Left colon (tissue), 2 donors: ENCODE measurements around the gene EPHB1. TPM values are rescaled to one million over a fixed set of nuclear protein-coding genes. Genes with fewer than 3 reads are reported as not detected.
"Not testable (repeated sequence)": the region's sequence is repeated elsewhere in the genome, so short reads cannot be mapped to it uniquely, and the experiment has no call there.

Experiments used
- ATAC-seq: fragments of 200-7000 bp; cut with Tn5 transposase; one replicate; pipeline ENCODE4 v1.9.1; 2020; ENCODE audit warnings: mild to moderate bottlenecking, moderate library complexity
- DNase-seq, 2 donors: peaks; one replicate each; pipeline ENCODE4 v3.0.0-alpha.2; 2020
- intact Hi-C, 2 donors: fragments of 100-400 bp; cut with DNase I in 1 of 2; cut with micrococcal nuclease in 1 of 2; formaldehyde crosslinking; loops; one replicate each; pipeline versions ENCODE4 v1.11.2 to v1.14.0; 2022; cut with DNase I, micrococcal nuclease
- total RNA-seq, 2 donors: library from RNA; stranded (reverse); fragmentation: NEBNext Ultra II Directional; extraction: Animal tissue kit (Norgen Biotek cat#: 25700); gene quantifications; one replicate each; pipeline ENCODE4 v1.2.1, GENCODE V29; 2021
- donor health status: DM: no; HTN: no; CAD: no.
- donor health status: DM: yes; HTN: yes; CAD: no.

Gene EPHB1
- total RNA-seq, 2 donors from 2014 or later = 0.31 to 1.1 TPM

DNA sequence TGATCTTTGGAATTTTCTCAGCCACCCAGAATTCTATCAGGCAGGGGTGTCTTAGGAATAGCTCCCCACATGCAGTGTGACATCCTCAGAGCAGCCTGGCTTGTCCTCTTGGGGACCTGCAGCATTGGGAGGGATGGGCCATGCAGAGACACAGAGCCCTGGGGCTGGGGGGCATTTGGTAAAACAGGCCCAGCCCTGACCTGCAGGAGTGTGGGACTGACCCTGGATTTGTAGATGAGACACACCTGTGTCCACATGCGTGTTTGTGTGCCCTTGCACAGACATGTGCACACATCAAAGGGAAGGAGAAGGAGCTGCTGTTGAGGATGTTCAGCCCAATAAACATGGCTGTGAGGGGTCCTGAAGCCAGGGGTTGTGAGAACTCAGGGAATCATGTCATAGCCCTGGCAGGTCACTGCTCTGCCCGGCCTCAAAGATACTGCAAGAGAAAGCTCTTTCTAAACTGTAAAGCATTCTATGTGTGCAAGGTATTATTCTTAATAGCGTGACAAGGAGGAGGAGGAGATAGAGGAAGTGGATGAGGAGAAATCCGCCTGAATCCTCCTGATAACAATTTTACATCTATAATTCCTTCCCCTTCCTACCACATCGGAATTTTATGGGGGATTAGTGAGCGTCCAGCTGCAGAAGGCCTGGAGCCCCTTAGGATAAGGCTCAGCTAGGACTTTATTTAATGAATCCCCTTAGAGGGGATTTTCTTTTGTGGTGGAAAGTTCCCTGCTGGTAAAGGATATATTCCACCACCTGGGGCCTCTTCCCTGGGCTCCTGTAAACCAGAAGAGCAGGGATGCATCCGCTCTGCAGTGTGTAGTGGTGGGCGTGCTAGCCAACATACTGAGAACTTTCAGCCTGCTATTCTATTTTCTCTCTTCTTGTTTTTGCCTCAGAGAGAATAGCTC is 245.5 kb downstream of the EPHB1 start:
- intact Hi-C loops = no loop called here
- DNase-seq = no peak

GRCh38 chr3:135041601-135042000 is 246.5 kb downstream of the EPHB1 start:
- intact Hi-C loops = no loop called here
- DNase-seq (no peak), ATAC-seq (no peak)

More for the DNA sequence above, 245.5 kb downstream of the EPHB1 start:
- no peak for ATAC-seq

DNA sequence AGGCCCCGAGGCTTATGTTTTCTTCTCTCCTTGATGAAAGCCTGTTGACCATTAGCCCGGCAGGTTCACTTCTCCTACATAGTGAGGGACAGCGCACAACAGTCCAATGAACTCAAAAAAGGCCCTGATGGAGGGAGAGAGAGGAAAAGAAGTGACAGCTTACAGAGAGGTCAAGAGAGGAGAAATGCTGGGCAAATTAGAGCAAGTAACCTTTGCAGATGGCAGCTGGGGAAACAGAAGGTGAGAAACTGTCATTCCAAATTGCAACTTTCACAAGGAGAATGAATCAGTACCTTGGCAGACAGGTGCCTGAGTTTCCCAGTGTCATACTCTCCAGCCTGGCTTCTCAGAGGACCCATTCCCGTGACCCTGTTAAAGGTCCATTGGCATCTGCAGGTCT is 252.0 kb downstream of the EPHB1 start:
- no peak for ATAC-seq
- intact Hi-C loops = no loop called here
- no peak for DNase-seq

DNA sequence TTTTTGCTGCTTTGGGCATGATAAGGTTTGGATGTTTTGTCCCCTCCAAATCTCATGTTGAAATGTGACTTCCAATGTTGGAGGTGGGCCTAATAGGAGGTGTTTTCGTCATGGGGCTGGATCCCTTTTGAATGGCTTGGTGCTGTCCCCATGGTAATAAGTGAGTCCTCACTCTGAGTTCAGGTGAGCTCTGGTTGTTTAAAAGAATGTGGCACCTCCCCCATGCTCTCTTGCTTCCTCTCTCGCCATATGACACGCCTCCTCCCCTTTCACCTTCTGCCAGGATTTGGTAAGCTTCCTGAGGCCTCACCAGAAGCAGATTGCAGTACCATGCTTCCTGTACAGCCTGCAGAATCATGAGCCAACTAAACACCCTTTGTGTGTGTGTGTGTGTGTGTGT is 255.5 kb downstream of the EPHB1 start:
- ATAC-seq (no peak), DNase-seq (no peak)

GRCh38 chr3:135051409-135051973 is 256.4 kb downstream of the EPHB1 start:
- DNase-seq (no peak), ATAC-seq (no peak)
- intact Hi-C loops = no loop called here

More for the DNA sequence above, 255.5 kb downstream of the EPHB1 start:
- intact Hi-C loops = no loop called here

DNA sequence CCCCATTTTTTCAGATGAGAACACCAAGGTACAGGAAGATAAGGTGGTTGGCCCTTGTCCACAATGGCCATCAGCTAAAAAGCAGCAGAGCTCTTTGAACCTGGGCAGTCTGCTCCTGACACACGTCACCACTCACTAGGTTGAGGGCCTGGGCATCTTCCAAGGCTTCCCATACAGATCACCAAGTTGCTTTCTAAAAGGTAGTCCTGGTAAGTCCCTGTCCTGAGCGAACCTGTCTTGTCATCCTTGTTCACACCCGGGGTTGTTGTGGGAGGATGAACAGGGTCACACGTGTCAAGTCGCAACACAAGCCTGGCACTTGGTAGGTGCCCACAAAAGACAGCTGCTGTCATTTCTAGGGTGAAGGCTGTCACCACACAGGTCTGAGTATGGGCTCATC is 260.4 kb downstream of the EPHB1 start:
- ATAC-seq = no peak

DNA sequence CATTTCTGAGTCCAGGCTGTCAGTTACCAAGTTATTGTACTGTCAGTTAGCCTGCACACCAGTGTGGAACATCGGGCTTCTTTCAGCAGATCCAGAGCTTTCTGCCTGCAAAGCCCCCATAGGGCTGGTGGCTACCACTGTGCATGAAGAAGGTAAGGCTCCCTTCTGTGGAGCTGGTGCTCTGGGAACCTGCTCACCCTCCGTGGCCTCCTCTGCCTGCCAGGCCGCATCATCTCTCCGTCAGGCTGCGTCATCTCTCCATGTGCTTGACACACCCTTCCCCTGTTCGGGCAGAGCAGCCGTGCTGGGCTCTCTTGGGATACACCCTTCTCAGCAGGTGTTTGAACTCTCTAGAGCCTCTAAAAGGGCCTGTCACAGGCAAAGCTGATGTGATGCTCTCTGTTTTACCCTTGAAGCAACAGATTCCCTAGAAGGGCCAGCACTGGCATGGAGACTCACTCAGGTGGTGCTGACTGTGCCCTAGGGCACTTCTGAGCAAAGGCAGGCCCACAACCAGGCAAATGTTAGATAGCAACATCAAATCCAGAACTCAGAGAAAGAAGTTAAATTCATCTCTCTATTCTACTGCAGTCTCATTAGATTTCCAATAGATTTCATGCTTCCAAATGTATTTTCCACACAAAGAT is 261.1 kb downstream of the EPHB1 start:
- DNase-seq (no peak), ATAC-seq (no peak)
- intact Hi-C loops = no loop called here

More for the DNA sequence above, 260.4 kb downstream of the EPHB1 start:
- no peak for DNase-seq
- intact Hi-C loops = no loop called here

- intact Hi-C loops = no loop called here
- no peak for DNase-seq
- no peak for ATAC-seq
These were observed 261.8 kb downstream of the EPHB1 start for GRCh38 chr3:135056733-135057310.

DNA sequence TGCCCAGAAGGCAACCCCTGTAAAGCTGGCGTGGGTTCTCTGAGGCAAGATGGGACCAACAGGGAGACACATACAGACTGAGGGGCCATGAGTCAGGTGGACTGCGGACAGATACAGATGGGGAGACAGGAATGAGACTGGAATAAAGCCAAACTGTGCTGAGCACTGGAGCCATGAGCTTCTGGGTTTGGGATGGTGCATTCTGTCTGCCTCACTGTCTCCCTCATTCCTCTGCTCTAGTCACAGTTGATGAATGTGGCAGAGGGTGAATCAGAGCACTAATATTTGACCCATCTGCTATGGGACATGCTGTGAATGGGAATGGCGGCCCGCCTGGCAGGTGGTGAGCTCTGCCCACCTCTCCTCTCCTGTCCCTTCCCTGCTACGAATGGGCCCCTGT is 262.9 kb downstream of the EPHB1 start:
- ATAC-seq (no peak), DNase-seq (no peak)
- intact Hi-C loops = no loop called here

DNA sequence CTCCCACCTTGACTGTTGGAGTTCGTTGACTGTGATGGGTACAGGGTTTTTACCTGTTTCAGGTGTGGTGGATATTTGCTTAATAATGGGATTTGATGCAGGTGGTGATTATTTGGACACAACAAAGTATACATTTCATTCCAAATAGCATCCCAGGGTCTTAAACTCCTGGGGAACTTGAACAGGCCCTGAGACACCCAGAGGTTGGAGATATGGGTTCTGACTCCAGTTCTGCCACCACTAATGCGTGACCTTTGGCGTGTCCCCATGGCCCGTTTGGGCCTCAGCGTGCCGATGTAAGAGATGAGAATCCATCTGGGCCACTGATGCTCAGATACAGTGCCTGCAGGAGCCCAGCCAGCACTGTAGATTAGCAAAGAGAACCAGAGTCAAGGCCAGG is 264.5 kb downstream of the EPHB1 start:
- intact Hi-C loops = no loop called here
- DNase-seq = no peak
- no peak for ATAC-seq

GRCh38 chr3:135066844-135067727 is 272.0 kb downstream of the EPHB1 start:
- ATAC-seq, DNase-seq, intact Hi-C loops: not testable (repeated sequence)

DNA sequence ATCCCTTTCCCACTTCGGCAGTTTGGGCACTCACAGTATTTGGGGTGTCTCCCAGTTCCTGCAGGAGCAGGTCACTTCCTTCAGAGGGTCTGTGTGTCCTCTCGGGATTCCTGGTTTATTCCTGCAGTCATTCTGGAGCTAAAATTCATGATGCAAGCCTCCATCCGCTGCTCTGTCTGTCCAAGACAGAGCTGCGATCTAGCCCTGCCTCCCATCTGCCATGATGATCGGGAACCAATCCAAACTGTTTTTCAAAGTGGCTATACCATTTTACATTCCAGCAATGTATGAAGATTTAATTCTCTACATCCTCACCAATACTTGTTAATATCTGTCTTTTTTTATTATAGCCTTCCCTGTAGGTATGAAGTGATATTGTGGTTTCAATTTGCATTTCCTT is 273.0 kb downstream of the EPHB1 start:
- DNase-seq = no peak
- ATAC-seq = no peak
- intact Hi-C loops = no loop called here

GRCh38 chr3:135069406-135069805 is 274.3 kb downstream of the EPHB1 start:
- ATAC-seq = no peak
- DNase-seq = no peak
- intact Hi-C loops = no loop called here

DNA sequence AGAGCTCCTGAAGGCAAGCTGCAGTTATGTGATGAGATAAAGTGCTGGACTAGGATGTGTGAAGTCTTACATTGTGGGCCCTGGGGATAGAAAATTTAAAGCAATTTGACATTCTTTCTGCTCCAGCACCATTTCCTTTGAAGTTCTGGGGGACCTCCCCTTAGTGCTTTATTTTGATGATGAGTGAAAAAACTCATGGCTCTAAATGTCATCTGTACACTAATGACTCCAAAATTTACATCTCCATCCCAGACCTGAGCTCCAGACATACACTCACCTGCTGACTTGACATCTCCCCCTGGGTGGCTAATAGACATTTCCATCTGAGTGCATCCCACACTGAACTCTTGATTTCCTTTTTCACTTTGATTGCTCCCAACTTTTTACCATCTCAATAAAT is 276.4 kb downstream of the EPHB1 start:
- intact Hi-C loops = no loop called here
- DNase-seq = no peak
- no peak for ATAC-seq

GRCh38 chr3:135072431-135072830 is 277.4 kb downstream of the EPHB1 start:
- ATAC-seq (no peak), DNase-seq (no peak)
- intact Hi-C loops = no loop called here

DNA sequence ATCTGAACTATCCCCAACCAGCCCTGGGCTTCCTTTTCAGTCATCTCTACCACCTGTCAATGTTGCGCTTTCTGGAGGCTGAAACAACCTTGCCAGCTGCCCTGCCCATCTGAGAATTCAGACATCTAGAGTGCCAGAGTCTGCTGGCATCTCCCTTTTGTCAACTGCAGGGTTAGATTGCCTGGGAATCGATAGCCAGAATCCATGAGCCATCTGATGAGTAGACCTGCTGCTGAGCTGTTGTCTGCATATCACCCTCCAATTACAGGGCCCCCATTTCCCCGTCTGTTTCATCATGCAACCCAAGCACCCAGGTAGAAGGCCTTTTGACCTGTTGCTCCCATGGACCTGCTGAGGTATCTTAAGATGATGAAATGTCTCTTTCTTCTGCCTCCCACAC is 280.1 kb downstream of the EPHB1 start:
- ATAC-seq = no peak

GRCh38 chr3:135076341-135076740 is 281.3 kb downstream of the EPHB1 start:
- intact Hi-C loops = no loop called here
- no peak for ATAC-seq
- DNase-seq = no peak

More for the DNA sequence above, 280.1 kb downstream of the EPHB1 start:
- intact Hi-C loops = no loop called here
- no peak for DNase-seq

DNA sequence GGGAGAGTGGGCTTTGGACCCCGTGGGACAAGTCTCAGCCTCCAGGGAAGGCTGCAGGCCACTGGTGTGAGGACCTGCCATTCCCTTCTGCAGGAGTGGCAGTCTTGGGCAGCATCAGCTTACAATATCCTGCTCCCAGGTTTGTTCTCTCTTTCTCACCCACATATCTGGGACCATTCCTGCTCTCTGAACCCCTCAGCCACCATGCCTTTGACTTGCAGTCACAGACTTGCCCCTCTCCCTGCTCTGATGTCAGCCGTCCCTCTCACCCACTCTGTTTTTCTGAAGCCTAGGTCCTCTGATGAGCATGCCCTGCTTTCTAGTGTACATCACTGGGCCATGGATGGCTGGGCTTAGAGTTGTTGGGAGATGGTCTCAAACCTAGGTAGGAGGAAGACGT is 282.1 kb downstream of the EPHB1 start:
- ATAC-seq (no peak), DNase-seq (no peak)
- intact Hi-C loops = no loop called here

DNA sequence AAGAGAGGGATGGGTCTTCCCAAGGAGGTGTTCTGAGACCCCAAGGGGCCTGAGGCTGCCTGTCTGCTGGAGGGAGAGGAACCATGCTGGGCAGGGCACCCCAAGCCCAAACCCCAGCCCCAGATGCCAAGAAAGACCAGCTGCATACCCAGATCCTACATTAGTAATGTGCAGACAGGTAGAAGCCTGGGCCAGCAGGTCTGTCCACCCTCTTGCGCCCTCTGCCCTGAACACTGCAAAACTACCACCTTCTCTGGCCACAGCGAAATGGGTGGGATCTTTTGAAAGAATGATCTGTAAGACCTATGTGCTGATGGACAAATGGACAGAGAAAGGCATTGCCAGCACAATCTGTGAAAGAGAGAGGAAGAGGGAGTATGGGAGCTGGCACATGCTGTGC is 283.2 kb downstream of the EPHB1 start:
- intact Hi-C loops = no loop called here
- DNase-seq (no peak), ATAC-seq (no peak)
